GM19467 (cell line): Measurements from ENCODE around the gene CYP2C9.
A peak's percentile ranks its signal among the peaks of the same experiment; 100 is the strongest.
"Not testable (repeated sequence)": the region's sequence is repeated elsewhere in the genome, so short reads cannot be mapped to it uniquely, and the experiment has no call there.

Source experiments
- ATAC-seq: cut with Tn5 transposase; IDR thresholded peaks from one replicate; pipeline ENCODE4 v1.9.1; 2021; ENCODE audit warnings: mild to moderate bottlenecking, moderate library complexity; ENCODE audit not compliant: unreplicated experiment

CYP2C9 gene

DNA sequence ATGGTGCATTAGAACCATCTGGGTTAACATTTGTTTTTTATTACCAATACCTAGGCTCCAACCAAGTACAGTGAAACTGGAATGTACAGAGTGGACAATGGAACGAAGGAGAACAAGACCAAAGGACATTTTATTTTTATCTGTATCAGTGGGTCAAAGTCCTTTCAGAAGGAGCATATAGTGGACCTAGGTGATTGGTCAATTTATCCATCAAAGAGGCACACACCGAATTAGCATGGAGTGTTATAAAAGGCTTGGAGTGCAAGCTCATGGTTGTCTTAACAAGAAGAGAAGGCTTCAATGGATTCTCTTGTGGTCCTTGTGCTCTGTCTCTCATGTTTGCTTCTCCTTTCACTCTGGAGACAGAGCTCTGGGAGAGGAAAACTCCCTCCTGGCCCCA, at the start of gene CYP2C9:
TSS of gene CYP2C9 (plus strand) at position 276 of the 400 bp plus-strand sequence. CDS start at position 301, 25 bp downstream.
- no peak for ATAC-seq

DNA sequence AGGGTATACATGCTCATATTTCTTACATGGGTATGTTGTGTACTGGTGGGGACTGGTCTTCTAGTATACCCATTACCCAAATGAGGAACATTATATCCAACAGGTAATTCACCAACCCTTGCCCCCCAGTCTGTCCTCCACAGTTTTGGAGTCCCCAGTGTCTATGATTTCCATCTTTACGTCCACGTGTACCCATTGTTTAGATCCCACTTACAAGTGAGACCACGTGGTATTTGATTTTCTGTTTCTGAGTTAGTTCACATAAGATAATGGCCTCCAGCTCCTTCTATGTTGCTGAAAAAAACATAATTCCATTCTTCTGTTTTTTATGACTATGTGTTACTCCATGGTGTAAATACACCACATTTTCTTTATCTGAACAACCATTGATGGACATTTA, 49.3 kb upstream of the CYP2C9 start:
- no peak for ATAC-seq

DNA sequence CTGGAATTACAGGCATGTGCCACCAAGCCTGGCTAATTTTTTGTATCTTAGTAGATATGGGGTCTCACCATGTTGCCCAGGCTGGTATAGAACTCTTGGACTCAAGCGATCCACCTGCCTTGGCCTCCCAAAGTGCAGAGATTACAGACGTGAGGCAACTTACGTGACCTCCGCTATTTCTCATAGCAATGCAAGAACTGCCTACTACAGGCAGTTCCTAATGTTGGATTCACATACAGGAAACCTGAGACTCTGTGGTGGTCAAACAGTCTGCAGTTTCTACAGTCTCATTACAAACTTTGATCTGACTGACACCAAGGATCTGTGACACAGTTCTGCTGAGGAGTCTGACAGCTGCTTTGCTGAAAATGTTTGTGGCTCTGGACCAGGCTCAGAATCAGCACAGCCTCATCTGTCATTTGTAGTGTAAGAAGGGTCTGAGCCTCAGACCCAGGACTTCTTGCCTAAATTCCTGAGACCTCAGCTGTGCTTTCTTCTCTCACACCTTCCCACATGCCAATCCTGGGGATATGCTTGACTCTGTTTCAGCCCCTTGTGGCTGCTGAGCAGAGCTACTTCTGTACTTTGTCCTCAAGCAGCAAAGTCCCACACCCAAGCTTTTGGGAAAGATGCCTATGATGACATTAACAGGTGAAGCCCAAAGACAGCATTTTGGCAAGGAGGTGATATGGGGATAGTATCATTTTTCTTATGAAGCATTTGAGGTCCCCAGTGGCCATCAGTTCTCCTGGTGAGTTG, 48.0 kb upstream of the CYP2C9 start:
- ATAC-seq: no peak

DNA sequence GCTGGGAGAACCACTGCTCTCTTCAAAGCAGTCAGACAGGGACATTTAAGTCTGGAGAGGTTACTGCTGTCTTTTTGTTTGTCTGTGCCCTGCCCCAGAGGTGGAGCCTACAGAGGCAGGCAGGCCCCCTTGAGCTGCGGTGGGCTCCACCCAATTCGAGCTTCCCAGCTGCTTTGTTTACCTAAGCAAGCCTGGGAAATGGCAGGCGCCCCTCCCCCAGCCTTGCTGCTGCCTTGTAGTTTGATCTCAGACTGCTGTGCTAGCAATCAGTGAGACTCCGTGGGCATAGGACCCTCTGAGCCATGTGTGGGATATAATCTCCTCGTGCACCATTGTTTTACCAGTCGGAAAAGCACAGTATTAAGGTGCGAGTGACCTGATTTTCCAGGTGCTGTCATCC, 40.0 kb upstream of the CYP2C9 start:
- ATAC-seq: not testable (repeated sequence)

DNA sequence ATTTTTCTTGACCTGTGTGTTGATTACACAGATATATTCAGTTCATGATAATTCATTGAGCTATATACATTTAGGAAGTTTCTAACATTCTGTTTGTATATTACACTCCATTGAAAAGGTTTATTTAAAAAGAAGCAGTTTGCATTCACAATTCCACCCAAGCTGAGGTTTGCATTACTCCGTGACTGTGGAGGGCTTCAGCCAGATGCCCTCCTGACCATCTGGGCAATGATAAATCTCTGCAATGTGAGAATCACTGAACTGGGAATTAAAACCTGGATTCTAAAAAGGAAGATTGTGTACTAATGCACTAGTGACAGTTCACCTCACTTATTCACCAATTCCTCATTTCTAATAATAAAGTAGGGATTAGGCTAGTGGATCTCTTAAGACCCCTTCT, 36.4 kb upstream of the CYP2C9 start:
- no peak for ATAC-seq

DNA sequence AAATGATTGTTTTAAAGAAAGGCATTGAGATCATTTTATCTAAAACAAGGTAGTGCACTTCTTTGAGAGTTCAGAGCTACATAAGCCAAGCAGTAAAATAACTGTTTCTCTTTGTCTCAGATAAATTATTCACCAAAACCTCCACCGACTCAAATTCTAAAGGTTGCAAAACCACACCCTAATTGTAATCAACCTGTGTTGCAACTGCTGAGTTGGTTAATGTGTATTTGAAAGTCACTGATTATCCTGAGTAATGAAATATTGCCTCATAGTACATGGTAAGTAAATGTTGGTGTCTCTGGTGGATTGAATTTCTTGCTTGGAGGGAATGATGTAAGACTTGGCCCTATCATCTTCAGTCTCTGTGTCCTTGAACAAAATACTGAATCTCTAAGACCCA, 35.9 kb upstream of the CYP2C9 start:
- peak; percentile 64 for ATAC-seq

DNA sequence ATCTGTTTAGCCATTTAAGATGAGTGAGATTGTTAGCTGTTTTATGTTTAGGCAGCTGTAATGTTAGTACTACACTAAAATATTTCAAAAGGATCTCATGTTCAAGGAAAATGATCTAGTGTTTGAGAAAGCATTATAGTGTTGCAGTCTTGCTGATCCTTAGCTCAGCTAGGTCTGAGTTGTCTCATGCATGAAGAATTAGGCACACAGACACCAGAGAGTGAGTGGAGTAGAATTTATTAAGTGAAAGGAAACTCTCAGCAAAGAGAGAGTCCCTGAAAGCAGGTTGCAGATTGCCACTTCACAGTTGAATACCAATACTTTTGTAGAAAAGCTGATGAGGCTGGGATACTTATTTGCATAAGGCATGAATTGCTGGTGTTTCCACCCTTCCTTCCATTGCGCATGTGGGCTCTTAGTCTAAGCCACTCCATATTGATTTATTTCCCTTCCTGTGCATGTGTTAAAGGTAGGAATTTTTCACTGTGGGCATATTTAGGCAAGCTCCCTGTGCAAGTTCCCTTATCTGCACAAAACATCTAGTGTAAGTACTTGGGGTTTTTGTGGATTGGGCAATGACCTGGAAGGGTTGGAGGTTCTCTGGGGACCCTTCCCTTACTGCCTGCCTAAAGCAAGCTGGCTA, 33.8 kb upstream of the CYP2C9 start:
- ATAC-seq: peak; percentile 44

DNA sequence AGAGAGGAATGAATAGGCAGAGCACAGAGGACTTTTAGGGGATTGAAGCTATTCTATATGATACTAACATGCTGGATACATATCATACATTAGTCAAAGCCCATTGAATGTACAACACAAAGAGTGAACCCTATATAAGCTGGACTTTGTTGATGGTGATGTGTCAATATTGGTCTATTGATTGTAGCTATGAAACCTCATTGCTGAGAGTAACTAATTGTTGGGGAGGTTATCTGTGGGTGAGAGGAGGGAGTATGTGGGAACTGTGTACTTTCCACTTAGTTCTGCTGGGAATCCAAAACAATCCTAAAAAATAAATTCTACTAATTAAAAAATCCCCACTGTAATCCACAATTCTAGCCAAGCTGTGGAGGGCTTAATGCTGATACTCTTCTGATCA, 22.0 kb upstream of the CYP2C9 start:
- ATAC-seq: no peak

DNA sequence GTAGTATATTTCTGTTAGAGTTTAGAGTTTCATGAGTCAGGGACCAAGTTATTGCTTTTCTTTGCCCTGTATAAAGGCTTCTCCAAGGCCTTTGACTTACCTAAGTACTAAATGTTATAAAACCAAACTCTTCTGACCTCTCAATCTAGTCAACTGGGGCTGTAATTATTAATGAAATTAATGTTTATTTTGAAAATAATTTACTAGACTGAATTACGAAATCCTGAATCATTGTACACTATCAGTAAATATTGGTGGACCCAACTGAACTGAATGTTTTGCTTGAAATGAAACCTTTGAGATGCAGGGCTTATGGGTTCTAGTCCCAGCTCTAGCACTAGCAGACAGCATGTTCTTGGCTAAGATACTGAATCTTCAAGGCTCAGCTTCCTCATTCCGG, 1.7 kb upstream of the CYP2C9 start:
- ATAC-seq: no peak

DNA sequence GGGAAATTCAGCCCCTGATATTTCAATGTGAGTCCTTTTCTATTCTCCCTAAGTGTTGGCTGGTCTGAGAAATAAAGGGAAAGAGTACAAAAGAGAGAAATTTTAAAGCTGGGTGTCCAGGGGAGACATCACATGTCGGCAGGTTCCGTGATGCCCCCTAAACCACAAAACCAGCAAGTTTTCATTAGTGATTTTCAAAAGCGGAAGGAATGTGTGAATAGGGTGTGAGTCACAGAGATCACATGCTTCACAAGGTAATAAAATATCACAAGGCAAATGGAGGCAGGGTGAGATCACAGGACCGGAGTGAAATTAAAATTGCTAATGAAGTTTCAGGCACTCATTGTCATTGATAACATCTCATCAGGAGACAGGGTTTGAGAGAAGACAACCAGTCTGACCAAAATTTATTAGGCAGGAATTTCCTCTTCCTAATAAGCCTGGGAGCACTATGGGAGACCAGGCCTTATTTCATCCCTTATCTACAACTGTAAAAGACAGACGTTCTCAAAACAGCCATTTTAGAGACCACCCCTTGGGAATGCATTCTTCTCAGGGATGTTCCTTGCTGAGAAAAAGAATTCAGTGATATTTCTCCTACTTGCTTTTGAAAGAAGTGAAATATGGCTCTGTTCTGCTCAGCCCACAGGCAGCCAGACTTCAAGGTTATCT, 5.1 kb downstream of the CYP2C9 start:
- not testable (repeated sequence) for ATAC-seq

DNA sequence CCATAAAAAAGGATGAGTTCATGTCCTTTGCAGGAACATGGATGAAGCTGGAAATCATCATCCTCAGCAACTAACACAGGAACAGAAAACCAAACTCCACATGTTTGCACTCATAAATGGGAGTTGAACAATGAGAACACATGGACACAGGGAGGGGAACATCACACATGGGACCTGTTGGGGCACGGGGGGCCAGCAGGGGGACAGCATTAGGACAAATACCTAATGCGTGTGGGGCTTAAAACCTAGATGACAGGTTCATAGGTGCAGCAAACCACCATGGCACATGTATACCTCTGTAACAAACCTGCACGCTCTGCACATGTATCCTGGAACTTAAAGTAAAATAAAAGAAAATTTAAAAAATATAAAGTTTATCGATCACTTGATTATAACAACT, 7.7 kb downstream of the CYP2C9 start:
- ATAC-seq: not testable (repeated sequence)

DNA sequence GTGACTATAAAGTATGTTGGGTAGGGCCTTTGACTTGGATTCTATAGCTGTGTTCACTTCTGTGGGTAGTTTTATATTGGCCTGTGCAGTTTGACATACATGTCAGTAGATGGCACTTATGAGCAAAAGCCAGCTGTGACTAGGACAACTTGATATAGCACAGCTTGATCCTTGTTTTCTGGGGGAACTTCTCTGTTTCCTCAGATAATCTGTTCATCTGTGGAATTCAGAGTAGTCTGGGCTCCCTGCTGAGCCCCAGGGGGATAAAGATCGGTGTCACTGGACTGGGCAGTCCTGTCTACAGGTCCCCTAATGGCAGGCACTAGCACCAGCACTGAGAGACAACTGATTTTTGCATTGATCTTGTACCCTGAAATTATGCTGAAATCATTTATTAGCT, 25.4 kb downstream of the CYP2C9 start:
- peak; percentile 79 for ATAC-seq

DNA sequence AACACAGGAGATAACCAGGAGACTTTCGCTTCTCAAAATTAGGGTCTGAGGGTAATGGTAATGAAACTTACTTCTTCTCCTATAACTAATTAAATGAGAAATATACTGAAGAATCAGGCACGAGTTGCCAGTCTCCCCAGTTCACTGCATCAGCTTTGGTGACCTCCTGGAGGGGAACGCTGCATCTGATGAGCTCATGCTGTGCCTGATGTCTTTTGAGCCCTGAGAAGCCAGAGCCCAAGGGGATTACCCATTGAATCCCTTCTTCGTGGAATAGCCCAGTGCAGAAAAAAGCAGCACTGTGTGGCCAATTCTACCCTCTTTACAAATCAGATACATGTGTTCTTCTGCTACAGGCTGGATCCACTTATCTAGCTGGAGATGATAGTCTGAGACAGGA, 45.1 kb downstream of the CYP2C9 start:
- no peak for ATAC-seq

DNA sequence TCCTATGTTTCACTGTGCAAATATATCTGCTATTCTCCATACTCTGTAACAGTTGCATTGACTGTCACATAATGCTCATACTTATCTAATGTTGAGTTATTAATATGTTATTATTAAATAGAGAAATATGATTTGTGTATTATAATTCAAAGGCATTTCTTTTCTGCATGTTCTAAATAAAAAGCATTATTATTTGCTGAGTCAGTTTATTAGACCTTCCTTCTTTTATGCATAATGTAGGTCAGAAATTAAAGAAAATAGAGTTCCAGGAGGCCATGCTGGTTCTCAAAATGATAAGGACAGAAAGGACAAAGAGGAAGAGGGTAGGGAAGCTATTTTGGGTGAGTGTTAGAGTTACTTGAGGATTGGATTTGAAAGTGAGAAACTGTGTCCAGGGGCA, 50.7 kb downstream of the CYP2C9 start:
- ATAC-seq: no peak

DNA sequence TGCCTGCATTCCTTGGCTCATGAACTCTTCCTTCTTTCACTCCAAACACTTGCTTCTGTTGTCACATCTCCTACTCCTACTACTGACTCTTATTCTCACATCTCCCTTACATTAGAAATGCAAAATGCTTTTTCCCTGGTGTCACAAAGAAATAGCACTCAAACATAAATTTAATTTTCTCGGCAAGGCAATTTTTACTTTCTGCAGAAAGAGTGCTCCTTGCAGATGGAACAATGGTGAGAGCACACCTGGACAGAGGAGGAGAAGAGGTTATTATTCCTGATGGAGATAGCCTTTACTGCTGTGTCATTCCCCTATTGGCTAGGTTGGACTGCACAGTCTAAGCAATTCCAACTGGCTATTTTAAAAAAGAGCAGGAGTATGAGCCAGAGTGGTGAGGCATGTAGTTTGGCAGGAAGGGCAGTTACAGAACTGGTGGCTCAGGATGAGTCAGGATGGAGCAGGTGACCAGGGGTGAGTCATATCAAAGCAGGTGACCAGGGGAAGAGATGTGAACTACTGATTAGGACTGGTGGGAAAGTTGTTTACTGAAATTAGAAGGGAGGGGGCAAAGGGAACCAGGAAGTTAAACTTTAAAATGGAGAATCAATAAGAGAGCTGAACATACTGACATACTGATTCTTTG, 52.9 kb downstream of the CYP2C9 start:
- no peak for ATAC-seq

DNA sequence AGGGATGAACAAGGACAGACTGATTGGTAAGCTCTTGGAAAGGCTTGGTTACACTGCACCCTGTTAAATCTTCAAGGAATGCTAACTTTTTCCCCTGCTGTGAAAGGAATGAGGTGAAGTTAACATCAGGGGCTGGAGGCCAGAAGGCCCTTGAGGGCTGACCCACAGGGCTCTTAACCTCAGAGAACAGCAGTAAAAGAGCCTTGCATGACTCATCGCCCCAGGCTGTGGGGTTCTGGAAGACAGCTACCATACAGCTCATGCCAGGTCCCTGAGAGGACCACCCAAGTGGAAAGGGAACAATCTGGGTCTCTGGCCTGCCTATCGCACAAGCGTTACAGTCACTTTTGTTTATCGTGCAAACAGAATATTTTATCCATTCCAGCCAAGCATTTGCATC, 54.4 kb downstream of the CYP2C9 start:
- no peak for ATAC-seq

DNA sequence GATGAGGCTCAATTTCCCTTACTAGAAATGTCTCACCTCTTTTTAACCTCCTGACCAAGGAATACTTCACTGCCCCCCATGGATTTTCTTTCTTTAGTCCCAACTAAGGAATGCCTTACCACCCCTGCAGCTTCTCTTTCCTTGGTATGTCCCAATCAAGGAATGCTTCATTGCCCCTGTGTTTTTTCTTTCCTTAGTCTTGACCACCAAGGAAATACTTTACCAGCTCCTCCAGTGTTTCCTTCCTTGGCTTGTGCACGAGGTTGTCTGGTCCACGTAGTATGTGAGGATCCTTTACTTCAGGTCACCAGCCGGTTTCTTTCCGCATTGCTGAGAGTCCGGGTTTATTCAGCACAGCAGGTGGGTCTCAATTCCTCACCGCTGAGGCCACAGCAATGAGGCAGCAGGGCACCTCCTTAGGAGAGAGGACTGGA, 59.3 kb downstream of the CYP2C9 start:
- ATAC-seq: no peak

DNA sequence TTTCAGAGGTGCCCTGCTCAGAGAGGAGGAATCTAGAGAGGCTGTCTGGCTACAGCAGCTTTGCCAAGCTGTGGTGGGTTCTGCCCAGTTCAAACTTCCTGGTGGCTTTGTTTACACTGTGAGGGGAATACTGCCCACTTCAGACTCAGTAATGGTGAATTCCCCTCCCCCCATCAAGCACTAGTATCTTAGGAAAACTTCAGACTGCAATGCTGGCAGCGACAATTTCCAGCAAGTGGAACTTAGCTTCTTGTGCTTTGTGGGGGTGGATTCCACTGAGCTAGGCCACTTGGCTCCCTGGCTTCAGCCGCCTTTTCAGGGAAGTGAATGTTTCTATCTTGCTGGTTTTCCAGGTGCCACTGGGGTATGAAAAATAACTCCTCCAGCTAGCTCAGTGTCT, 88.0 kb downstream of the CYP2C9 start:
- ATAC-seq: no peak

DNA sequence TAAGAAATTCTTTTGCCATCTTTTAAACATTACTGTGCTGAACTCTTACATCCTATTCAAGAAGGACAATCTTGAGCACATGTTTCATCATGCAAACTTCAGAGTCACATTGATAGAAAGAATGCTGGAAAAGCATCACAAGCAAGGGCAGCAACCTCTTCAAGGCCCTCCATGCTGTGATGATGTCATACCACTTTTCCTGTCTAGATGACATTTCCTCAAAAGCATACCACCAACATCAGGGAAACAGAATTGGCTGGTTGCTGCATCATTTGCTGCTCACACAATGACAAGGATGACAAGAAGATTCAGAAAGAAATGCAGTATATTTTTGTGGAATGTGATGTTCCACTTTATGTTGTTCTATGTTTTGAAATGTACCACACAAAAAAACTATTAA, 93.2 kb downstream of the CYP2C9 start:
- no peak for ATAC-seq

DNA sequence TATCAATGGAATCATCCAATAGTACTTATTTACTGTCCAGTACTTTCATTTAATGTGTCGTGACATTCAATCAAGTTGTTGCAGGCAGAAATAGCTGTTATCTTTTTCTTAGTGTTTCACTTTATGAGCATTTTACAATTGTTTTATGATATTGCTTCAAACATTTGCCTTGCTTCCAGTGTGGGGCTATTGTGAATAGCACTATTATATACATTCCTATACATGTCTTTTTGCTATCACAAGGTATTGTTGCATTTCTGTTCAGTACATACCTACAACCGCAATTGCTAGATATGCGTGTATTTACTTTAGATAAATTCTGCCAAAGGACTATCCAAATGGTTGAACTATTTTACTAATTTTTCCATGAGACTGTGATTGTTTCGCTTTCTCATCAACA, 95.9 kb downstream of the CYP2C9 start:
- no peak for ATAC-seq
